ENCODE data around the gene SLC33A1.
"Not testable (repeated sequence)": the region's sequence is repeated elsewhere in the genome, so short reads cannot be mapped to it uniquely, and the experiment has no call there.

Gene SLC33A1

GRCh38 chr3:155815030-155815545, 39.1 kb downstream of the SLC33A1 start:
- Histone ChIP-seq H3K9ac (ENCODE audit: low read depth, low read length, poor library complexity) (no peak overlapping the region), H3K18ac (ENCODE audit: low read length) (no peak overlapping the region), H3K79me1 (ENCODE audit: low read depth, low read length) (no peaks in the 10 kb centered on the region), H2BK120ac (ENCODE audit: low read depth, low read length) (no peak overlapping the region), H2AFZ (ENCODE audit: low read length) (no peak overlapping the region), H3K4me3 (ENCODE audit: low read length in 2 of 2) (no peak overlapping the region), H4K8ac (ENCODE audit: low read depth, low read length) (no peak overlapping the region), H3K36me3 (replicated peaks in 1 of 2; ENCODE audit: control insufficient read depth in 2 of 2, insufficient read depth in 2 of 2, low read length in 2 of 2) (no peaks in the 10 kb centered on the region), H3K4me1 (ENCODE audit: control insufficient read depth in 2 of 2, insufficient read depth in 1 of 2, low read depth in 1 of 2, low read length in 2 of 2) (no peaks in the 10 kb centered on the region), H3K14ac (ENCODE audit: low read length) (no peak overlapping the region), H3K4ac (ENCODE audit: low read length) (no peak overlapping the region), H2BK5ac (ENCODE audit: low read length) (no peak overlapping the region), H3K4me2 (ENCODE audit: insufficient read depth, low read length, poor library complexity, severe bottlenecking) (no peak overlapping the region), H3K9me3 (replicated peaks in 1 of 2; ENCODE audit: control insufficient read depth in 2 of 2, insufficient read depth in 1 of 2, low read depth in 1 of 2, low read length in 2 of 2) (no peaks in the 10 kb centered on the region), H3K27me3 (ENCODE audit: control insufficient read depth in 3 of 3, insufficient read depth in 3 of 3, low read depth in 1 of 3, low read length in 3 of 3) (no peaks in the 10 kb centered on the region), H2BK12ac (ENCODE audit: low read length) (no peak overlapping the region), H2AK5ac (ENCODE audit: low read depth, low read length) (no peak overlapping the region), H3K23ac (ENCODE audit: low read depth, low read length, poor library complexity) (no peak overlapping the region), H3K27ac (replicated peaks; ENCODE audit: low read length) (no peak overlapping the region), H2BK15ac (ENCODE audit: low read length) (no peak overlapping the region), H4K91ac (ENCODE audit: low read depth, low read length, poor library complexity) (no peak overlapping the region)
- DNase-seq (ENCODE audit: low spot score): no peak

- H3K14ac ChIP-seq (ENCODE audit: low read length); H3K27me3 ChIP-seq (ENCODE audit: control insufficient read depth in 3 of 3, insufficient read depth in 3 of 3, low read depth in 1 of 3, low read length in 3 of 3); H3K4me2 ChIP-seq (ENCODE audit: insufficient read depth, low read length, poor library complexity, severe bottlenecking); H3K4me1 ChIP-seq (ENCODE audit: control insufficient read depth in 2 of 2, insufficient read depth in 1 of 2, low read depth in 1 of 2, low read length in 2 of 2); H3K4ac ChIP-seq (ENCODE audit: low read length); H4K8ac ChIP-seq (ENCODE audit: low read depth, low read length); H3K27ac ChIP-seq (replicated peaks; ENCODE audit: low read length); H3K4me3 ChIP-seq (ENCODE audit: low read length in 2 of 2); H2AFZ ChIP-seq (ENCODE audit: low read length); H3K36me3 ChIP-seq (replicated peaks in 1 of 2; ENCODE audit: control insufficient read depth in 2 of 2, insufficient read depth in 2 of 2, low read length in 2 of 2); H2BK5ac ChIP-seq (ENCODE audit: low read length); H4K91ac ChIP-seq (ENCODE audit: low read depth, low read length, poor library complexity); DNase-seq (ENCODE audit: low spot score); H3K9me3 ChIP-seq (replicated peaks in 1 of 2; ENCODE audit: control insufficient read depth in 2 of 2, insufficient read depth in 1 of 2, low read depth in 1 of 2, low read length in 2 of 2); H2BK12ac ChIP-seq (ENCODE audit: low read length); H3K23ac ChIP-seq (ENCODE audit: low read depth, low read length, poor library complexity); H2BK120ac ChIP-seq (ENCODE audit: low read depth, low read length); H3K79me1 ChIP-seq (ENCODE audit: low read depth, low read length); H2BK15ac ChIP-seq (ENCODE audit: low read length); H3K18ac ChIP-seq (ENCODE audit: low read length); H3K9ac ChIP-seq (ENCODE audit: low read depth, low read length, poor library complexity); H2AK5ac ChIP-seq (ENCODE audit: low read depth, low read length): not testable (repeated sequence)
Measured at GRCh38 chr3:155813224-155813623, 41.0 kb downstream of the SLC33A1 start.

- Histone ChIP-seq H2BK5ac (ENCODE audit: low read length) (no peak overlapping the region), H3K9me3 (replicated peaks in 1 of 2; ENCODE audit: control insufficient read depth in 2 of 2, insufficient read depth in 1 of 2, low read depth in 1 of 2, low read length in 2 of 2) (no peaks in the 10 kb centered on the region), H3K4me1 (ENCODE audit: control insufficient read depth in 2 of 2, insufficient read depth in 1 of 2, low read depth in 1 of 2, low read length in 2 of 2) (peaks cover 0 to 2% of the 10 kb centered on the region in 2 donors), H2BK12ac (ENCODE audit: low read length) (no peak overlapping the region), H3K79me1 (ENCODE audit: low read depth, low read length) (no peaks in the 10 kb centered on the region), H3K18ac (ENCODE audit: low read length) (no peak overlapping the region), H4K91ac (ENCODE audit: low read depth, low read length, poor library complexity) (no peak overlapping the region), H3K4me2 (ENCODE audit: insufficient read depth, low read length, poor library complexity, severe bottlenecking) (no peak overlapping the region), H2AK5ac (ENCODE audit: low read depth, low read length) (no peak overlapping the region), H4K8ac (ENCODE audit: low read depth, low read length) (no peak overlapping the region), H2BK120ac (ENCODE audit: low read depth, low read length) (no peak overlapping the region), H3K27me3 (ENCODE audit: control insufficient read depth in 3 of 3, insufficient read depth in 3 of 3, low read depth in 1 of 3, low read length in 3 of 3) (no peaks in the 10 kb centered on the region), H3K27ac (replicated peaks; ENCODE audit: low read length) (no peak overlapping the region), H2AFZ (ENCODE audit: low read length) (no peak overlapping the region), H3K4me3 (ENCODE audit: low read length in 2 of 2) (no peak overlapping the region), H3K9ac (ENCODE audit: low read depth, low read length, poor library complexity) (no peak overlapping the region), H2BK15ac (ENCODE audit: low read length) (no peak overlapping the region), H3K4ac (ENCODE audit: low read length) (no peak overlapping the region), H3K14ac (ENCODE audit: low read length) (no peak overlapping the region), H3K23ac (ENCODE audit: low read depth, low read length, poor library complexity) (no peak overlapping the region), H3K36me3 (replicated peaks in 1 of 2; ENCODE audit: control insufficient read depth in 2 of 2, insufficient read depth in 2 of 2, low read length in 2 of 2) (peaks cover 0 to 7% of the 10 kb centered on the region in 2 donors)
- no peak for DNase-seq (ENCODE audit: low spot score)
Measured at GRCh38 chr3:155809181-155809580, 45.0 kb downstream of the SLC33A1 start.

GRCh38 chr3:155807823-155808222, 46.4 kb downstream of the SLC33A1 start:
- no peak overlapping the region for H4K8ac ChIP-seq (ENCODE audit: low read depth, low read length)
- no peak overlapping the region for H3K18ac ChIP-seq (ENCODE audit: low read length)
- H4K91ac ChIP-seq (ENCODE audit: low read depth, low read length, poor library complexity): no peak overlapping the region

More at GRCh38 chr3:155807823-155808222, 46.4 kb downstream of the SLC33A1 start:
- H3K79me1 ChIP-seq (ENCODE audit: low read depth, low read length): no peaks in the 10 kb centered on the region
- no peak overlapping the region for H2BK5ac ChIP-seq (ENCODE audit: low read length)
- WGBS, 2 donors (ENCODE audit: extremely low coverage in 2 of 2, insufficient read length in 2 of 2, insufficient replicate concordance in 1 of 2): no CpG with 5 or more reads among the region's 2 CpGs
- no peak overlapping the region for H3K9ac ChIP-seq (ENCODE audit: low read depth, low read length, poor library complexity)
- no peak overlapping the region for H3K23ac ChIP-seq (ENCODE audit: low read depth, low read length, poor library complexity)
- no peak overlapping the region for H3K4ac ChIP-seq (ENCODE audit: low read length)
- no peak overlapping the region for H2AK5ac ChIP-seq (ENCODE audit: low read depth, low read length)
- no peak overlapping the region for H2BK120ac ChIP-seq (ENCODE audit: low read depth, low read length)
- H3K9me3 ChIP-seq (replicated peaks in 1 of 2; ENCODE audit: control insufficient read depth in 2 of 2, insufficient read depth in 1 of 2, low read depth in 1 of 2, low read length in 2 of 2): no peaks in the 10 kb centered on the region
- H3K4me1 ChIP-seq (ENCODE audit: control insufficient read depth in 2 of 2, insufficient read depth in 1 of 2, low read depth in 1 of 2, low read length in 2 of 2): peaks cover 0 to 2% of the 10 kb centered on the region in 2 donors
- no peak overlapping the region for H3K4me3 ChIP-seq (ENCODE audit: low read length in 2 of 2)
- H3K27me3 ChIP-seq (ENCODE audit: control insufficient read depth in 3 of 3, insufficient read depth in 3 of 3, low read depth in 1 of 3, low read length in 3 of 3): no peaks in the 10 kb centered on the region
- no peak overlapping the region for H3K4me2 ChIP-seq (ENCODE audit: insufficient read depth, low read length, poor library complexity, severe bottlenecking)
- H2BK12ac ChIP-seq (ENCODE audit: low read length): no peak overlapping the region
- DNase-seq (ENCODE audit: low spot score): no peak
- no peak overlapping the region for H2BK15ac ChIP-seq (ENCODE audit: low read length)
- no peak overlapping the region for H2AFZ ChIP-seq (ENCODE audit: low read length)
- H3K27ac ChIP-seq (replicated peaks; ENCODE audit: low read length): no peak overlapping the region
- peaks cover 0 to 9% of the 10 kb centered on the region in 2 donors for H3K36me3 ChIP-seq (replicated peaks in 1 of 2; ENCODE audit: control insufficient read depth in 2 of 2, insufficient read depth in 2 of 2, low read length in 2 of 2)
- no peak overlapping the region for H3K14ac ChIP-seq (ENCODE audit: low read length)
